Activated naive CD4-positive, alpha-beta T cell treated with Interleukin-2 at 50 U/mL for 16 hours (primary cell): ENCODE measurements around the gene STUB1.
A peak's percentile ranks its signal among the peaks of the same experiment; 100 is the strongest.

ENCODE experiments used
- DNase-seq: peaks from one replicate; pipeline ENCODE4 v3.0.0-alpha.2; 2020

The STUB1 gene

GRCh38 chr16:726438-727290, 46.5 kb downstream of the STUB1 start, which contains the start of the genes CCDC78 and HAGHL:
TSS of gene CCDC78 (minus strand) at chr16:726443. CDS start at chr16:726367, 76 bp downstream.
TSS of gene HAGHL (plus strand) at chr16:727106. CDS start at chr16:727510, 404 bp downstream.
- DNase-seq, result peak; percentile 61

- DNase-seq, result no peak
Observed at GRCh38 chr16:727291-727977, 47.2 kb downstream of the STUB1 start.

- DNase-seq, result peak; percentile 61
Observed at GRCh38 chr16:728131-728889, 48.1 kb downstream of the STUB1 start.

- DNase-seq, result no peak
Observed at GRCh38 chr16:728890-729744, 48.9 kb downstream of the STUB1 start.

- DNase-seq, result no peak
Observed at GRCh38 chr16:729768-730665, 49.8 kb downstream of the STUB1 start.

- no peak for DNase-seq
Observed at GRCh38 chr16:730666-731509, 50.7 kb downstream of the STUB1 start.

GRCh38 chr16:732332-732731, 52.1 kb downstream of the STUB1 start:
- no peak for DNase-seq
